Astrocyte of the spinal cord (primary cell): ENCODE measurements around the gene C16orf54.
A peak's percentile ranks its signal among the peaks of the same experiment; 100 is the strongest.

ENCODE experiments used
- DNase-seq: peaks from one replicate; pipeline ENCODE4 v3.0.0; 2011; ENCODE audit warnings: low read depth, low spot score
- H3K4me3 ChIP-seq: 2 replicates; pipeline ENCODE4 v1.5.1; 2011; ENCODE audit warnings: low read depth, mild to moderate bottlenecking, low read length, moderate library complexity
- in situ Hi-C: cut with HindIII; loops from 2 replicates; pipeline ENCODE4 v1.10.0; 2017; ENCODE audit warnings: low sequenced_read_pairs
- TF ChIP-seq, protein P1 (sequence below): IDR thresholded peaks from 2 replicates; pipeline ENCODE4 v1.5.1; 2012; ENCODE audit warnings: low read depth, mild to moderate bottlenecking, low read length, inconsistent platforms

C16orf54 gene

DNA sequence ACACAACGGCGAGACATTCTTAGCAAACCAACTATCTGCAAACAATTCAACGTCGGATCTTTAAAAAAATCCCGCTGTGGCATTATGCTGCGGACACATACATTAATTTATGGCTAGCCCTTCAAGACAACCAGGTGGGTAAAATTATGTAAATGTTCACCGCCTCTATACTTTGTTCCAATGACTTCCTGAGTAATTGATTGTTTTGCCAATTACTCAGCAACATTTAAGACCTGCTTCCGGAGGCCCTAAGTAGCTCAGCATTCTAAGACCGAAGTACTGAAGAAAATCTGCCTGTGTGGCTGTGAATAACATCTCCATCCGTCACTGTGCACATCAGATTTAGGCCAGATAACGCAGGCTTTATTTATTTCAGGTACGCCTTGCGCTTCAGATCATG, 43.5 kb downstream of the C16orf54 start:
- in situ Hi-C loops = no loop called here
- no peak overlapping the region for H3K4me3 ChIP-seq
- TF ChIP-seq, protein P1, sequence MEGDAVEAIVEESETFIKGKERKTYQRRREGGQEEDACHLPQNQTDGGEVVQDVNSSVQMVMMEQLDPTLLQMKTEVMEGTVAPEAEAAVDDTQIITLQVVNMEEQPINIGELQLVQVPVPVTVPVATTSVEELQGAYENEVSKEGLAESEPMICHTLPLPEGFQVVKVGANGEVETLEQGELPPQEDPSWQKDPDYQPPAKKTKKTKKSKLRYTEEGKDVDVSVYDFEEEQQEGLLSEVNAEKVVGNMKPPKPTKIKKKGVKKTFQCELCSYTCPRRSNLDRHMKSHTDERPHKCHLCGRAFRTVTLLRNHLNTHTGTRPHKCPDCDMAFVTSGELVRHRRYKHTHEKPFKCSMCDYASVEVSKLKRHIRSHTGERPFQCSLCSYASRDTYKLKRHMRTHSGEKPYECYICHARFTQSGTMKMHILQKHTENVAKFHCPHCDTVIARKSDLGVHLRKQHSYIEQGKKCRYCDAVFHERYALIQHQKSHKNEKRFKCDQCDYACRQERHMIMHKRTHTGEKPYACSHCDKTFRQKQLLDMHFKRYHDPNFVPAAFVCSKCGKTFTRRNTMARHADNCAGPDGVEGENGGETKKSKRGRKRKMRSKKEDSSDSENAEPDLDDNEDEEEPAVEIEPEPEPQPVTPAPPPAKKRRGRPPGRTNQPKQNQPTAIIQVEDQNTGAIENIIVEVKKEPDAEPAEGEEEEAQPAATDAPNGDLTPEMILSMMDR = no peak
- DNase-seq = no peak

DNA sequence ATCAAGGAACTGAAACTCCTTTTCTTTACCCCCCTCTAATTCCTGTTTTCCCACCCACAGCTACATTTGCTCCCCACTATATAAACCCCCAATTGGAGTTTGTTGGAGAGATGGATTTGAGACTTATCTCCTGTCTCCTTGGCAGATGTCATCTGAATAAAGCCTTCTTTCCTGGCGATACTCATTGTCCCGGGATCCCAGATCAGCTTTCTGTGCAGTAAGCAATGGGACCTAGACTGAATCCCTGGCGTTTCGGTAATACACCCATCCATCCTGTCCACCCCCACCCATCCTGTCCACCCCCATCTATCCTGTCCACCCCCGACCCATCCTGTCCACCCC, 44.6 kb downstream of the C16orf54 start:
- TF ChIP-seq, protein P1 = no peak
- DNase-seq = no peak
- no peak overlapping the region for H3K4me3 ChIP-seq
- in situ Hi-C loops = no loop called here

DNA sequence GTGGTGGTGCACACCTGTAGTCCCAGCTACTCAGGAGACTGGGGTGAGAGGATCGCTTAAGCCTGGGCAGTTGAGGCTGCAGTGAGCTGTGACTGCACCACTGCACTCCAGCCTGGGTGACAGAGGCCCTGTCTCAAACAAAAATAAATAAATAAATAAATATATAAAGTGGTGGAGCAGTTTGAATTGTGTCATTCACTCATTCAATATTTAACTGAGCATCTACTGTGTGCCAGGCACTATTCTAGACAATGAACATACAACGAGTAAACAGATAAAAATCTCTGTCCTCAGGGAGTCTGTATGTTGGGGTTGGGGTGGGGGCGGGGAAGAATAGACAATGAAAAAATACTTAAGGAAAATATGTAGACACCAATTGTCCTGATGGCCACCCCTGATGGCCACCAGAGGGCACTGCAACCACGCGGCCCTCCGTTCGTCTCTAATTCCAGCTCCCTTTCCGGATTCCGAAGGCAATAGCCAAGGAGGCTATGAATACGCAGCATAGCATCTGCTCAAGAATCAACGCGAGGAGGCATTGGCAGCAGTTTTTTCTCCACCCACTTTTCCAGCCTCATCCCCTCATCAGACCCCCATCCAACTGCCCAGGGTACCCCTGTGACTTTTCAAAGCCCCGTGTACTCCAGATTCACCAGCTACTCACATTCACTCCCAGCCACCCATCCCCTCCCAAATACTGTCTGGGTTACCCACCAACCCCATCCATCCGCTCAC, 45.4 kb downstream of the C16orf54 start:
- H3K4me3 ChIP-seq = no peak overlapping the region
- TF ChIP-seq, protein P1 = peak; percentile 89
- in situ Hi-C loops = no loop called here
- peak; percentile 89 for DNase-seq

DNA sequence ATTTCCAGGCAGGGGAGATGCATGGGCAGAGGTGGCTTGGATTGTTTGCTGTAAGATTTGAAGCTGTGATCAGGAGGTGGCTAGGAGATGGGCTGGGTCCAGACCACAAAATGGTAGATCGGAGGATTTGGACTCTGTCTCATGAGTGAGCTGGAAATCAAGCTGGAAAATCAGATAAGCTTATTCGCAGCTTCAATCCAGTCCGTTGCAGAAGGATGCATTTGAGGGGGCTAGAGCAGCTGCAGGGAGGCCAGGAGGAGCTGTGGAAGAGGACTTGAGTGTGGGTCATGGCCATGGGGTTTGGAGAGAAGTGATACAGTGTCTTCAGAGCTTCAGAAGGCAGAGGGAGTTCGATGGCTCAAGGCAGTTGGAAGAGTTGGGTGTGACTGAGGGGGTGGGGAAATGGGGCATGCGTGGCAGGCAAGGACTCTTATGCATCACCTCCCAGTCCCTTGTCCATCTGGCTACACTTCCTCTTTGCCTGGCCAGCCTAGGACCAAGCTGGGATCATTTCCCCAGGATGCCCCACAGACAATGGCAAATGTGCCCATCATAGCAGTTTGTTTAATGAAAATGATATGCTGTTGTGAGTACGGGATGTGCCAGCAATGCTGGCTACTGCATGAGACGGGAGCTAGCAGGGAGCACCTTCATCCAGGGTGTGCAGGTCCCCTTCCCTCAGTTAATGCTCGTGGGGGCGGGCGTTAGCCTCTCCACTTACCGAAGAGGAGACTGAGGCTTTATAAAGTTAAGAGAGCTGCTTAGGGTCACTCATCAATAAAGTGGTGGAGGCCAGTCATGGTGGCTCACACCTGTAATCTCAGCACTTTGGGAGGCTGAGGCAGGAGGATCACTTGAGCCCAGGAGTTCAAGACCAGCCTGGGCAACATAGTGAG, 46.2 kb downstream of the C16orf54 start:
- DNase-seq = no peak
- no peak overlapping the region for H3K4me3 ChIP-seq
- TF ChIP-seq, protein P1 = no peak
- in situ Hi-C loops = no loop called here

DNA sequence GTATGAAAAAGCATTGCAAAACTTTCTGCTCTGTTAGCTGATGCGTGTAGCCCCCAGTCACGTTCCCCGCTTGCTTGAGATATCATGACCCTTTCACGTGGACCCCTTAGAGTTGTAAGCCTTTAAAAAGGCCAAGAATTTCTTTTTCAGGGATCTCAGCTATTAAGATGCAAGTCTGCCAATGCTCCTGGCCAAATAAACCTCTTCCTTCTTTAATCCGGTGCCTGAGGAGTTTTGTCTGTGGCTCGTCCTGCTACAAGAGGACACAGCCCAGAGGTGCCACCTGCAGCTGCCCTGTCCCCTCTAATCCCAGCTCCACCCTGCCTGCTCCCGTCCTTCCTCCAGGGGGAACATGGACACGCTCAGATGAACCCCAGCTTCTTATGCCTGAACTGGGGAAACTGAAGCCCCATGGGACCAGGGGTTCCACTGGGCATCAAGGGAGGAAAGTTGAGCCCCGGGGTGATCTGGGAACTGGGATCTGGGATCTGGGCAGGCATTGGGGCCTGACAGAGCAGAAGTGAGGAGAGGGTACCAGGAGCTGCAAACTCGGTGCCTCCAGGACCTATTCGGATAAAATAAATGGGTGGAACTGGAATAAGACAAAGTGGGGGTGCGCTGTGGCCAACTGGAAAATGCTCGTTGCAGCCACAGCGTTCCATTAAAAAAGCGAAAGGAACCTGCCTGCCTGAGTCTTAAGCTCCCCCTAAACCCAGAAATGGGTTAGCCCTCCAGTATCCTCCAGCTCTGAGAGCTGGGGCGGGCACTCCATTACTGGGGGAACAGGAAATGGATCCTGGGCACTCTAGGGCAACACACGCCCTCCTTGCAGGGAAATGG, 47.1 kb downstream of the C16orf54 start:
- in situ Hi-C loops = no loop called here
- DNase-seq = no peak

DNA sequence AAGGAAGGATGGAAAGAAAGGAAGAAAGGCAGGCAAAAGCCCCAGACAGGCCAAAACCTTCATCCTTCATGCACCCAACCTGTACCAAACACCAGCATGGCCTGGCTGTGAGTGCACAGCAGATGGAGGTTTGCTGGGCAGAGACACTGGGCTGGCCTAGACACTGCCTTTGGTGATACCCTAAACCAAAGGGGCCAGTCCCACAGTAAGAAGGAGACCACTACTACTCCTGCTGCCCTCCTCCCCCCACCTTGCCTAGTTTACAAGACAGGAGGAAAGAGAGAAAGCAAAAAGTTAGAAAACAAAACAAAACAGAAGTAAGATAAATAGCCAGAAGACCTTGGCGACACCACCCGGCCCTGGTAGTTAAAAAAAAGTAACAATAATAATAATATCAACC, 47.7 kb downstream of the C16orf54 start:
- in situ Hi-C loops = no loop called here
- TF ChIP-seq, protein P1 = no peak
- no peak for DNase-seq
- H3K4me3 ChIP-seq = no peak overlapping the region

More for the DNA sequence above, 47.1 kb downstream of the C16orf54 start:
- H3K4me3 ChIP-seq = no peak overlapping the region
- TF ChIP-seq, protein P1 = no peak
